SK-N-DZ (cell line): ENCODE results near the gene KATNBL1.
"Not testable (repeated sequence)": the region's sequence is repeated elsewhere in the genome, so short reads cannot be mapped to it uniquely, and the experiment has no call there.

ENCODE experiments used
- DNase-seq: peaks from one replicate; pipeline ENCODE4 v3.0.0-alpha.2; 2015; ENCODE audit warnings: low spot score

Gene KATNBL1

DNA sequence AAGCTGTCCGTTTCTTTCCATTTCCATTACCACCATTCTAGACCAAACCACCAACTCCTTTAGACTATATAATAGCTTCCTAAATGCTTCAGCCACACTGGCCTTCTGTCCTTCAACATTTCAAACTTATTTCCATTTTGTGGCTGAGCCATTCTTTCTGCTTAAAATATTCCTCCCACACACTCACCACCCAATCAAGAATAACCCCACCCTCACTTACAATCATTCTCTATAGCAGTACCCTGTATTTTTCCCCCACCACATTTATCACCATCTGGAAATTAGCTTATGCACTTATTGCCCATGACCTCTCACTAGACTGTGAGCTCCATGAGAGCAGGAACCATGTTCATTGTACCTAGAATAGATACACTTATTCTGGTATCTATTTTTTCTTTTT, 6.6 kb downstream of the KATNBL1 start:
- DNase-seq, result no peak

DNA sequence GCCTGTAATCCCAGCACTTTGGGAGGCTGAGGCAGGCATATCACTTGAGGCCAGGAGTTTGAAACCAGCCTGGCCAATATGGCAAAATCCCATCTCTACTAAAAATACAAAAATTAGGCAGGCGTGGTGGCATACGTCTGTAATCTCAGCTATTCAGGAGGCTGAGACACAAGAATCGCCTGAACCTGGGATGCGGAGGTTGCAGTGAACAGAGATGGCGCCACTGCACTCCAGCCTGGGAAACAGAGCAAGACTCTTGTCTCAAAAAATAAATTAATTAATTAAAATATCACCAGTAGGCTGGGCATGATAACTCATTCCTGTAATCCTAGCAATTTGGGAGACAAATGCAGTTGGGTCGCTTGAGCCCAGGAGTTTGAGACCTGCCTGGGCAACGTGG, 16.6 kb downstream of the KATNBL1 start:
- DNase-seq, result not testable (repeated sequence)

DNA sequence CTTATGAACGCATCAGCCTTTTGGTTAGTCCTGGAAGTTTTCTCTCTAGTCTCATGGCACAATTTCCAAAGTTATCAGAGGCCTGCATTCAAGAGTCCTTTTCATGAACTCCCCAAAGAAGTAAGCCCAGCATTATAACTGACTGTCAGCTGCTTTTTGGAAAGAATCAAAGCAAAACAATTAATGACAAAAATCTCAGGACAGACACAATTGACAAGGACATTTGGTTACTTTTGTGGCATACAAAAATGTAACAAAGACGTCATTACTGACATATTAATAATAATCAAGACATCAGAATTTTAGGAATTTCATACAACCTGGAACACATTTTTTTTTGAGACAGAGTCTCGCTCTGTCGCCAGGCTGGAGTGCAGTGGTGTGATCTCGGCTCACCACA, 21.2 kb downstream of the KATNBL1 start:
- DNase-seq, result no peak

DNA sequence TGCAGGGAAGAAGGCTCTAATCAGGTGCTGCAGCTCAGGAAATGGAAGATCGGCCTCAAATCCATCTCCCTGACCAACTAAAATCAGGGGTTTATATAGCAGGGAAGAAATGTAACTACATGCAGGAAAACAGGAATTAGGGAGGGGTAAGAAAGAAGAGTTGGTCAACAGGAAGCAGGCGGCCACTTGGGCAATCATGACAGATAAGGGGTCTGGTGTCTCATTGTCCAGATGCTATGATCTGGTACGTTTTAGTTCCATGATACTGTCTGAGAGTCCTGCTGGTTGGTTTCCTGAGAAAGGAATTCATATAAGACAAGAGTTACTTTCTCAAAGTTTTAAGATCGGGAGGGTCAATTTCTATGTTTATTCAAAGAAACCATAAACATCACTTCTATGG, 24.2 kb downstream of the KATNBL1 start:
- DNase-seq, result no peak

DNA sequence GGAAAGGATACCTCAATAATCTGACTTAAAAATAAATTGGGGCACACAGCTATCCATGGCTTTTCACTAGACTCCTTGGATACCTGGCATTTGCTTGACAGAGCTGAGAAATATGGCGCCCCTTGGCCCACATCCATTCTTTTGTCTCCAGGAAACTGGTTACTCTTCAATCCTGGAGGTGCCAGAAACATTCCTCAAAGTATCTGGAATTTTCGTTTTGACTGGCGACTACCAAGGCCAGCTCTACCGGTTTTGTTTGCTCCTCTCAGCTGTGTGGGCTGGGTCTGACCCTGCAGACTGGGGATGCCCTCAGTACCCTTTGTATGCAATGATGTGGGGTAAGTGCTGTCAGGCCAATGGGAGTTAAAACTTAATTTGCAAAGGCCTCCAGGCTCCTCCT, 27.0 kb downstream of the KATNBL1 start:
- no peak for DNase-seq

DNA sequence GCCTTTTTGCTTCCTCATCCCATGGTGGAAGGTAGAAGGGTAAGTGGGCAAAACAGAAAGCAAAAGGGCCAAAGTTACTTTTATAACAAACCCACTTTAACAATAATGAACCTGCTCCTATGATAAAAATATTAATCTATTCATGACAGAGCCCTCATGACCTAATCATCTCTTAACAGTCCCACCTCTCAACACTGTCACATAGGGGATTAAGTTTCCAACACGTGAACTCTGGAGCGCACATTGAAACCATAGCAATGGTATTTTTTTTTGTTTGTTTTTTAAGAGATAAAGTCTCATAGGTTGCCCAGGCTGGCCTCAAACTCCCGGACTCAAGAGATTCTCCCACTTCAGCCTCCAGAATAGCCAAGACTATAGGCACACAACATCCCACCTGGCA, 30.7 kb downstream of the KATNBL1 start:
- DNase-seq, result no peak

DNA sequence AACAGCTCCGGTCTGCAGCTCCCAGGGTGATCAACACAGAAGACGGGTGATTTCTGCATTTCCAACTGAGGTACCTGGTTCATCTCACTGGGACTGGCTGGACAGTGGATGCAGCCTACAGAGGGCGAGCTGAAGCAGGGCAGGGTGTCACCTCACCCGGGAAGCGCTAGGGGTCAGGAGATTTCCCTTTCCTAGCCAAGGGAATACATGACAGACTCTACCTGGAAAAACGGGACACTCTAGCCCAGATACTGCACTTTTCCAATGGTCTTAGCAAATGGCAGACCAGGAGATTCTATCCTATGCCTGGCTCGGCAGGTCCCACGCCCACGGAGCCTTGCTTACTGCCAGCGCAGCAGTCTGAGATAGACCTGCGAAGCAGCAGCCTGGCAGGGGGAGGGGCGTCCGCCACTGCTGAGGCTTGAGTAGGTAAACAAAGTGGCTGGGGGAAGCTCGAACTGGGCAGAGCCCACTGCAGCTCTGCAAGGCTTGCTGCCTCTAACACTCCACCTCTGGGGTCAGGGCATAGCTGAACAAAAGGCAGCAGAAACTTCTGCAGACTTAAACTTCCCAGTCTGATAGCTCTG, 43.8 kb downstream of the KATNBL1 start:
- DNase-seq, result not testable (repeated sequence)

DNA sequence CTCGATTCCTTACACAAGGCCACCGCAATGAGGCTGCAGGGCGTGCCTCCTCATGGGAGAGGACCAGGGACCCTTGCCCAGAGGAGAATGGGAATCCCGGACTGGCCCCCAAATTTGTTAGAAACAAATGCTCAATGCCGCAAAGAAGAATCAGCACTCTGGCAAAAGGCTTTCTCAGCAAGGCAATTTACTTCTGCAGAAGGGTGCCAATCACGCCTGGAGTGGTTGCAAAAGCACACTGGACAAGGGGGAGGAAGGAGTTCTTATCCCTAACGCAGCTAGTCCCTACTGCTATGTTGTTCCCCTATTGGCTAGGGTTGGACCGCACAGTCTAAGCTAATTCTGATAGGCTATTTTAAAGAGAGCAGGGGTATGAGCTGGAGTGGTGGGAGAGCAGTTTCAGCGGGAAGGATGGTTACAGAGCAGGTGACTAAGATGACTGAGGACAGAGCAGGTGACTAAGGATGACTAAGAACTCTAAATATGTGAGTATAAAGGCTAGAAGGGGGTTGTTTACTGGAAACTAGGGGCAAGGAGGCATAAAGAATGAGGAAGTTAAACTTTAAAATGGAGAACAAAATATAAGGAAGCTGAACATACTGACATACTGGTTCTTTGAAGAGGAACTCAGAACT, 48.5 kb downstream of the KATNBL1 start:
- no peak for DNase-seq

DNA sequence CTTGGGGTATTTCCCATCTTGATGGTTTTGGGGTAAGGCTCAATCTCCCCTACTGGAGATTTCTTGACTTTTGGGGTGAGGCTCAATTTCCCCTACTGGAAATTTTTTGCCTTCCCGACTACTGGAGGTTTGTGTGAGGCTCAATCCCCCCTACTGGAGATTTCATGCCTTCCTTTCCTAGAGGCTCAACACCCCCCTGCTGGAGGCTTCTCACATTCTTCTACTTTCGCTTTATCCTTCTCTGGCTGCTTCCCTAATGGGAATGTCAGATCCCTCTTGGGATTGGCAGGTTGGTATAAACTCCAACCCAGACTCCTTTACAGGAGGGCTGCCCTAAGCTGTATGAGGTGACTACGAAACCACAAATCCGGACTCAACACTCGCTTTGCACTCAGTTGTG, 49.2 kb downstream of the KATNBL1 start:
- DNase-seq, result no peak

DNA sequence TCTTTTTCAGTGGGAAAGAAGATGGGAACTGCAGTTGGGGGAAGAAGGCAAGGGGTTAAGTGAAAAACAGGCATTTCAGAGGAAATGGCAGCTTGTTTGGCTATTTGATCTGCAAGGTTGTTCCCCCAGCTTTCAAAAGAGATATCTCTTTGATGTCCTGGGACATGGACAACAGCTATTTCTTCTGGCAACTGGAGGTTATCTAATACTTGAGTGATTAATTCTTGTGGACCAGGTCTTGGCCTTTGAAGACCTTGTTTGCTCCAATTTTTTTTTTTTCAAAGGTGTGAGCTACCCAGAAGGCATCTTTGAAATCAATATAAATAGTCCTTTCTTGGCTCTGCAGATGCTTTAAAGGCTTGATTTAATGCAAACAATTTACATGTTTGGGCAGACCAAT, 51.5 kb downstream of the KATNBL1 start:
- DNase-seq, result no peak

DNA sequence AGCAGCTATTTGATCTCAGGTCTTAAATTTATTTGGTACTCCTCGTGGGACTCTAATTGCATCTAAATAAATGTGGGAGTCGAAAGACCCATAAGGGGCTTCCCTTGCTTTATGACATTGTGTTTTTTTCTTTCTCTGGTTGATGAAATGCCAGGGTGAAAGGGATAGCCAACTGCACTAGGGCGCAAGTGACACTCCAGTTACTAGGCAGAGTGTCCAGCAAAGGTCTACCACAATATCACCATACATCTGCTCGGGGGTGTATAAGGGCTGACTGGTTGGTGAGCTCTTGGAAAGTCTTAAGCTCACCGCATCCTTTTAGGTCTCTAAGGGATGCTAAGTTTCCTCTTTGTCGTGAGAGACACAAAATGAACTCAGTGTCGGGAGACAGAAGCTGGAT, 54.0 kb downstream of the KATNBL1 start:
- no peak for DNase-seq

DNA sequence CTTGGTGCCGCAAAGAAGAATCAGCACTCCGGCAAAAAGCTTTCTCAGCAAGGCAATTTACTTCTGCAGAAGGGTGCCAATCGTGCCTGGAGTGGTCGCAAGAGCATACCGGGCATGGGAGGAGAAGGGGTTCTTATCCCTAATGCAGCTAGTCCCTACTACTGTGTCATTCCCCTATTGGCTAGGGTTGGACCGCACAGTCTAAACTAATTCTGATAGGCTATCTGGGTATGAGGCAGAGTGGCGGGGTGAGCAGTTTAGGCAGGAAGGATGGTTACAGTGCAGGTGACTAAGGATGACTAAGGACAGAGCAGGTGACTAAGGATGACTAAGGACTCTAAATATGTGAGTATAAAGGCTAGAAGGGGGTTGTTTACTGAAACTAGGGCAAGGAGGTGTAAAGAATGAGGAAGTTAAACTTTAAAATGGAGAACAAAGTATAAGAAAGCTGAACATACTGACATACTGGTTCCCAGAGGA, 55.1 kb downstream of the KATNBL1 start:
- no peak for DNase-seq

DNA sequence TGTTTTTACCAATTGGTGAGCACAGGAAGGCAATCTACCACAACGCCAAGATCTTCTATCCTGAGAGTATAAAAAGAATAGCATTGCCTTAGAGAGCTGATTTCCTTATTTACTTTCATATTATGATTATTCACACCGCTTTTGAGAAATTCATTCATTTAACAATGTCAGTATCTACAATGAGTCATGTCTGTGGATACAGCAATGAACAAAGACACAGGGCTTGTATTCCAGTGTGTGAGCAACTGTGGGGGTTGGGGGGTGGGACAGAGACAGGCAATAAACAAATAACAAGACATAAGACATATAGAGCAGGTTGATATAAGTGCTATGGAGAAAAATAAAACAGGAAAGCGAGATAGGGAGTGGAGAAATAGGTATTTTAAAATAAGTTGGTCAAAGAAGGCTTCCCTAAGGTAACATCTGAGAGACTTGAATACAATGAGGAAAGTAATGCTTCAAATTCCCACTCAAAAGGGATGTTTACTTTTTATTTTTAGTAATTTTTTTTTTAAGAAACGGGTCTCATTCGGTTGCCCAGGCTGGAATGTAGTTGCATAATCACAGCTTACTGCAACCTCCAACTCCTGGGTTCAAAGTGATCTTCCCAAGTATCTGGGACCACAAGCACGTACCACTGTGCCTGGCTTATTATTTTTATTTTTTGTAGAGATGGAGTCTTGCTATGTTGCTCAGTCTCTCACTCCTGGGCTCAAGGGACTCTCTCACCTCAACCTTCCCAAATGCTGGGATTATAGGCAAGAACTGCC, 62.3 kb downstream of the KATNBL1 start:
- no peak for DNase-seq

DNA sequence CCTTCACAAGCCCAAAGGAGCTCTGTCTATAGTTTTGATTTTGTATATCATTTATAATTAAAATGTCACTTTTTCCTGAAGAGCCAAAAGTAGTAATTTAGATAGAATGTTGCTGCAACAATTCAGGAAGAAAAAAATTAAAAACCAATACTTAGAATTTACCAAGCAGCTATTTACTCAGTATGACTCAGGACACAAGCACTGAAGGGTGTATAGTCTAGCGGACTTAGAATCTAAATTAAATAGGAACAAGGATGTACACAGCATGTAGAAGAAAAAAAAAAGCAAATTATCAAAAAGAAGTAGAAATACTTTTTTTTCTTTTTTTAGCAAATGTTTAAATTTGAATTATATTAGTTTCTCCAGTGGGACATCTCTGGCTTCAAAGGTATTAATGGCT, 76.4 kb downstream of the KATNBL1 start:
- no peak for DNase-seq

DNA sequence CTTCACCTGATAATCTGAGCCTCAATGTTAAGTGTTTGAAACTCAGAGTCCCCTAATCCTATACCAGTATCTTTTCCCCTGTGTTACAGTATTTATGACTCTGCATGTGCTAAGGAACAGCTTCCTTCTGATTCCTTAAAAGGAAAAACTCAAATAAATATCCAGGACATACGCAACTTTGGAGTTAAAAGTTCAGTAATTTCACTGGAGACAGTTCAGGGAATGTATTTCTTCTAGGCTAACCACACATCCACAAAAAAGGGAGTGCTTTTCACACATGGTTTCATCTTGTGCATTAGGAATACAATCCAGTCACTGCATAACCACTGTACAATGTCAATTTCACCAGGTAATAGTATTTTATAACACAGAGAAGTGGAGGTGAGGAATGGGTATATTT, 77.0 kb downstream of the KATNBL1 start:
- no peak for DNase-seq

DNA sequence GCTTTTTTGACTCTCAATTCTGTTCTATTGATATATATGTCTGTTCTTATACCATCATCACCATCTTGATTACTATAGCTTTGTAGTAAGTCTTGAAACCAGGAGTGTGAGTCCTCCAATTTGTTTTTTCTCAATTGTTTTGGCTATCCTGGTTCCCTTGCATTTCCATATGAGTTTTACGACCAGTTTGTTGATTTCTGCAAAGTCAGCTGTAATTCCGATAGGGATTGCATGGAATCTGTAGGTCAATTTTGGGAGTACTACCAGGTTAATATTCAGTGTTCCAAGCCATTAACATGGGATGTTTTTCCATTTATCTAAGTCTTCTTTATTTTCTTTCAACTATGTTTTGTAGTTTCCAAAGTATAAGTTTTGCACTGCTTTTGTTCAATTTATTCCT, 81.0 kb downstream of the KATNBL1 start:
- no peak for DNase-seq

DNA sequence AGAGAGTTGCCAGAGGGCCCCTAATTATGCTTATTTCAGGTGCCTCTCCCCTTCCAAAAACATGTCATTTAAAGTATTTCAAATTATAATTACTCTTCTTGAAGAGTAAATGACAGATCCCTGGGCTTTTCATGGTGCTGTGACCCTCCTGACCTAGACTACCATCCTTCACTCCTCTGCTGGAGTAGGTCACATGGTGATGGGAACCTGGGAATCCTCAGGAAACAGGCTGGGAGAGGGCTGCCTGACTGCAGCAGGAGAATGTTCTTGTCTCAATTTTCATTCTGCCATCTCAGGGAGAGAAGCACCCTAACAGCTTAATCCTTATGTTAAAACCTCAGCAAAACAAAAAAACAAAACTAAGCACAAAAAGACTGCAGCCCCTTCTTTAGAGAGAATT, 83.4 kb downstream of the KATNBL1 start:
- DNase-seq, result no peak

DNA sequence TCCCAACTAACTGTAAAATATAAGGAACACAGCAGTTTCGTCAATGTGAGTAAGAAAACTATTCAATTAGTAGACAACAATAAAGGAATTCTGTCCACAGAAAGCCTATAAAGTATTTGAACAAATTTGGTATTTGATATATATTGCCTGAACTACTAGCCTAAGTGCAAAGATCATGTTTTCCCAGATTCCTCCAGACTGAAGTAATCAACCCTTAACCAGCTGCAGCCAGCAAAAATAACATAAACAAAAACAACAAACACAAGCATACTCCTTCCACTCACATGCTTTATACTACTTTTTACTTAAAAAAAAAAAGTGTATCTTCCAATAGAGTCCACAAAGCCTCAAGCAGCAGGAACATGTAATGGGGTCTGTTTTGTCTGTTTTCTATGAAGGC, 84.0 kb downstream of the KATNBL1 start:
- DNase-seq, result no peak

DNA sequence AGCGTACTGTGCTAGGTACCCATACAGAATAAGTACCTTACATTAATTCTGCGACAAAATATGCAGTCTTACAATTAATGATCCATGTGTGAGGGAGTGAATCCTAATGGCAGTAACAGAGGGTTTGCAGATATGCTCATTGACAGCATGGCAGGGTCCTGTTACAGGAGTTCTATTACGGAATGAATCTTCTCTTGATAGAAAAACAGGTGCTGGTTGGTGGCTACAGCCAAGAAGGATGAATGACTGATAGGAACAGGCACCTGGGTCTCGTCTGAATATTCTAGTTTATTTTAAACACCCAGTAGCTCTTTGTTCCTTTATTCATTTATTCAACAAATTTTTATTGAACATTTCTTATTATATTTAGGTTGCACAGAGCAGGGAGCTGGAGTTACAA, 85.2 kb downstream of the KATNBL1 start:
- no peak for DNase-seq

DNA sequence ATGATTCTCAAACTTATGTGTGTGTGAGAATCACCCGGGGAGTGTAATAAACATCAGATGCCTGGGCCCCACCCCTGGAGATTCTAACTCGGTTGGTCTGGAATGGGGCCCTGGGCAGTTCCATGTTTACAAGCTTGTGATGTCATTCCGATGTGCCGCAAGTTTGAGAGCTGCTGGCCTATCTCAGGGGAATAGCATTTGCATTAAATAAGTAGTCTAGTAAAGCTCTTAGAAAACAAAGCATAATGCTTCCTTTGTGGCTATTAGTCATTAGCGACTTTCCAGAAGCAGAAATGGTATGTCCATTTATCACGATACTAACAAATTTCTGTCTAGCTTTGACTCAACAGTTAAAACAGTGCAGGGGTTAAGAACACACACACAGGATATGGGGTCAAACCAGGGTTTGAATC, 87.1 kb downstream of the KATNBL1 start:
- DNase-seq, result no peak

DNA sequence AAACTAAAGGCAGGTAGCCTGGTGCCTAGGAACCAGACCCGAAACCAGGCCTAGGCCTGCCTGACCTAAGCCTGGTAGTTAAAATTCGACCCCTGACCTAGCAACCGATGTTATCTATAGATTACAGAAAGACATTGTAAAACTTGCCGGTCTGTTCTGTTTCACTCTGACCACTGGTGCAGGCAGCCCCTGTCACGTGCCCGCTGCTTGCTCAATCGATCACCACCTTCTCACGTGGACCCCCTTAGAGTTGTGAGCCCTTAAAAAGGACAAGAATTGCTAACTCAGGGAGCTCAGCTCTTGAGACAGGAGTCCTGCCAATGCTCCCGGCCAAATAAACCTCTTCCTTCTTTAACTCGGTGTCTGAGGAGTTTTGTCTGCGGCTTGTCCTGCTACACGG, 88.1 kb downstream of the KATNBL1 start:
- peak; percentile 37 for DNase-seq

DNA sequence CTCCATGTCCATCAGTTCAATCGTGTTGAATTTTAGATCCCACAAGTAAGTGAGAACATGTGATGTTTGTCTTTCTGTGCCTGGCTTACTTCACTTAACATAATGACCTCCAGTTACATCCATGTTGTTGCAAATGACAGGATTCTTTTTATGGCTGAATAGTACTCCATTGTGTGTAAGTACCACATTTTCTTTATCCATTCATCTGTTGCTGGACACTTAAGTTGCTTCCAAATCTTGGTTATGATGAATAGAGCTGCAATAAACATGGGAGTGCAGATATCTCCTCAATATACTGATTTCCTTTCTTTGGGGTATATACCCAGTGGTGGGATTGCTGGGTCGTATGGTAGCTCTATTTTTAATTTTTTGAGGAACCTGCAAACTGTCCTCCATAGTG, 89.5 kb downstream of the KATNBL1 start:
- DNase-seq, result not testable (repeated sequence)

DNA sequence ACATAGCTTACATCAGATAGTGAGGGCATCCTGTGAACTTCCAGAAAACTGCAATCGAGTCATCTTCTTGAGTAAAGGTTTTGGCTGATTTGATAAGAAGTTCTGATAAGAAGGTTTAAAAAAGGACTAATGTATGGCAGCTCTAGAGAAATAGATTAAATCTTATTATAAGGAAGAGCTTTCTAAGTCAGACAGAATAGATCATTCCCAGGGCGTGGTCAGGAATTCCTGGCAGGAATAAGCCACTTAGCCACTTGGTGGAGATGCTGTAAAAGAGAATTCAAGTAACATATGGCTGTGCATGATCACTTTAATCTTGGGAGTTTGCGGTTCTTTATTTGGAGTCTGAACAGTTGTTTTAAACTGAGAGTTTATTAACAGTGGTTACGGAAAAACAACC, 90.6 kb downstream of the KATNBL1 start:
- peak; percentile 61 for DNase-seq
